IPS-11a (cell line): ENCODE measurements around the gene SRM.
"Not testable (repeated sequence)": the region's sequence is repeated elsewhere in the genome, so short reads cannot be mapped to it uniquely, and the experiment has no call there.

Experiments used
- H3K4me3 ChIP-seq: one replicate; pipeline ENCODE4 v1.5.1; 2013; ENCODE audit warnings: low read depth, low read length, control low read depth

Gene SRM

GRCh38 chr1:11023201-11023600 is 36.6 kb downstream of the SRM start:
- no peak overlapping the region for H3K4me3 ChIP-seq

DNA sequence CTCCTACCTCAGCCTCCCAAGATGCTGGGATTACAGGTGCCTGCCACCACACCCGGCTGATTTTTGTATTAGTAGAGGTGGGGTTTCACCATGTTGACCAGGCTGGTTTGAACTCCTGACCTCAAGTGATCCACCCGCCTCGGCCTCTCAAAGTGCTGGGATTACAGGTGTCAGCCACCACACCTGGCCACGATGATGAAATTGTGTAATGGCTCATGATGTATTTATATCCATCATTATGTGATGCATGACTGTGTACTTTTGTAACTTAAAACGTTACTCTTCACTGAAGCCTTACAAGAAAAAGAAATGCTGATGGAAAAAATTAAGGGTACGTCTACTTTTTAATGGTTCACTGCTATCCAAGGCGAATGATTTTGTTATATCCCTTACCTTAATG is 39.8 kb downstream of the SRM start:
- no peak overlapping the region for H3K4me3 ChIP-seq

DNA sequence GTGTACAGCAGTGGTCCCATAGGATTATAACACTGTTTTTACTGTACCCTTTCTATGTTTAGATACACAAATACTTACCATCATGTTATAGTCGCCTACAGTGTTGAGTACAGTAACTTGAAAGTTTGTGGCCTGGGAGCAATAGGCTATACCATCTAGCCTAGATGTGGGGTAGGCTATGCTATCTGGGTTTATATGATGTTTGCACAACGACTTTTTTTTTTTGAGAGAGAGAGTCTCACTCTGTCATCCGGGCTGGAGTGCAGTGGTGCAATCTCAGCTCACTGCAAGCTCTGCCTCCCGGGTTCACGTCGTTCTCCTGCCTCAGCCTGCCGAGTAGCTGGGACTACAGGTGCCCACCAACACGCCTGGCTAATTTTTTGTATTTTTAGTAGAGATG is 40.5 kb downstream of the SRM start:
- not testable (repeated sequence) for H3K4me3 ChIP-seq

DNA sequence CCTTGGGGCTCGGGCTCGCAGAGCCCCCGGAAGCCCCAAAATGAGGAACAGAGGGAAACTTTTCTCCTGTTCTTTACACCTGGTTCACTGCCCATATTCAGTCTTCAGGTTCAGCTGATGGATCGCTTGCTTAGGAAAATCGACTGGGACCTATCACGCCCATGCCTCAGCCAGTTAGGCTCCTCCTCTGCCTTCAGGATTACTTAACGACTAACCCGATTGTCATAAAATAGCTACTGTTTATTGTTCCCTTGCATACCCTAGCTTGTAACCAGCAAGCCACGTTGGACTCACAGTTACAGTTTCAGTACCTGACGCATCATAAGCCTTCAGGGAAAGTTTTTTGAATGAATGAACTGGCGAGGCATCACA is 46.7 kb downstream of the SRM start:
- H3K4me3 ChIP-seq = peak overlapping the region; percentile 95

GRCh38 chr1:11012260-11013159 is 47.3 kb downstream of the SRM start, which contains the start of gene TARDBP:
TSS of gene TARDBP (plus strand) at chr1:11012654. CDS start at chr1:11013728, 1,074 bp downstream.
- peak within 1 kb of the TSS; percentile 95 for H3K4me3 ChIP-seq
